ENCODE measurements around the gene SHROOM3. TPM values are rescaled to one million over a fixed set of nuclear protein-coding genes. Genes with fewer than 3 reads are reported as not detected.

The SHROOM3 gene
- total RNA-seq, 4 donors from 2014 or later = 20.3 to 50.9 (median 34.9) TPM

DNA sequence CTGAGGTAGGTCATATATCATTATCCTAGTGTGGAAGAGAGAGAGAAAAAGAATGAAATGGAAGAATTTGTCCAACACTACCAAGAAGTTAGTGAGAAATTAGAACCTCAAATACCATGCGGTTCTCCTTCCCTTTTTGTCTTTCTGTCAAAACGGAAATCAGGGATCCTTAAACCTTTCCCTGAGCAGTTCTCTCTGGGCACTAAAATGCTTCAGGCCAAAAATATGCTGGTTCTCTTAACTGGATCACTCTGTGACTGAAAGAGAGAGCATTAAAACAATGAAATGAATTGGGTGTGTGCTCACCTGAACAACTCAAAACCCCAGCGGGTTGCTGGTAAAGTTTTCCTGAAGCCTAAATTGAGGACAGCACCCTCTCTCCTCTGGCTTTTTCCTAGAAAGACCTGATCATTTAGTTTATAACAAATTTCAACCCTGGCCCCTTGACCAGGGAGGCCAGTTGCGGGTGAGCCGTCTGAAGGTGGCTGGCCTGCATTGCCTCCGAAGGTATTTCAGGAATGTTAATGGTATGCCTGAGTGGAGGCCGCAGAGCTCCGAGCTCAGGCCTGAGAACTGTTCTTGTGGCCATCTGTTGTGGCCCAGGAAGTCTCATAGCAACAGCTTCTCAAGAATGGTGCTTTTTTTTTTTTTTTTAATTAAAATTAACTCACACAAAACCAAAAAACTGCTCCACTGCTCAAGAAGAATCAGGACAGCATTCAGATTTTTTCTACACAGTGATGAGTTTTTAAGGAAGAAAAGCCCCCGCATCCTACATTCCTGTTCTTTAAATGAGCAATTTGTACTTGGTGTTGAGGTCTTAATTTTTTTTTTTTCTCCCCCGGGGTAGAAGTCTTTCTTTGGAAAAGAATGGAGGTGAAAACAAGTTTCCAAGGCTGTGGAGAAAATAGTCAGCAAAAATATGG lies 155.1 kb downstream of the SHROOM3 start:
- WGBS, 2 donors = 57 to 64% methylated on average over 10 of the region's 10 CpGs
- intact Hi-C loops (cut with DNase I) = no loop called here
- Histone ChIP-seq H3K27ac (peak overlapping the region in 3 of 4 donors; percentile 13 to 51 (median 47)), H3K27me3 (no peaks in the 10 kb centered on the region), H3K9me3 (no peaks in the 10 kb centered on the region), H3K4me3 (no peak overlapping the region), H3K36me3 (no peaks in the 10 kb centered on the region), H3K4me1 (peaks cover 0 to 28% (median 7%) of the 10 kb centered on the region in 3 donors)
- no peak for TF ChIP-seq POLR2A (IDR thresholded peaks at IDR 0.05)
- TF ChIP-seq, protein P1, sequence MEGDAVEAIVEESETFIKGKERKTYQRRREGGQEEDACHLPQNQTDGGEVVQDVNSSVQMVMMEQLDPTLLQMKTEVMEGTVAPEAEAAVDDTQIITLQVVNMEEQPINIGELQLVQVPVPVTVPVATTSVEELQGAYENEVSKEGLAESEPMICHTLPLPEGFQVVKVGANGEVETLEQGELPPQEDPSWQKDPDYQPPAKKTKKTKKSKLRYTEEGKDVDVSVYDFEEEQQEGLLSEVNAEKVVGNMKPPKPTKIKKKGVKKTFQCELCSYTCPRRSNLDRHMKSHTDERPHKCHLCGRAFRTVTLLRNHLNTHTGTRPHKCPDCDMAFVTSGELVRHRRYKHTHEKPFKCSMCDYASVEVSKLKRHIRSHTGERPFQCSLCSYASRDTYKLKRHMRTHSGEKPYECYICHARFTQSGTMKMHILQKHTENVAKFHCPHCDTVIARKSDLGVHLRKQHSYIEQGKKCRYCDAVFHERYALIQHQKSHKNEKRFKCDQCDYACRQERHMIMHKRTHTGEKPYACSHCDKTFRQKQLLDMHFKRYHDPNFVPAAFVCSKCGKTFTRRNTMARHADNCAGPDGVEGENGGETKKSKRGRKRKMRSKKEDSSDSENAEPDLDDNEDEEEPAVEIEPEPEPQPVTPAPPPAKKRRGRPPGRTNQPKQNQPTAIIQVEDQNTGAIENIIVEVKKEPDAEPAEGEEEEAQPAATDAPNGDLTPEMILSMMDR (IDR thresholded peaks at IDR 0.05) = no peak
- no peak for DNase-seq

DNA sequence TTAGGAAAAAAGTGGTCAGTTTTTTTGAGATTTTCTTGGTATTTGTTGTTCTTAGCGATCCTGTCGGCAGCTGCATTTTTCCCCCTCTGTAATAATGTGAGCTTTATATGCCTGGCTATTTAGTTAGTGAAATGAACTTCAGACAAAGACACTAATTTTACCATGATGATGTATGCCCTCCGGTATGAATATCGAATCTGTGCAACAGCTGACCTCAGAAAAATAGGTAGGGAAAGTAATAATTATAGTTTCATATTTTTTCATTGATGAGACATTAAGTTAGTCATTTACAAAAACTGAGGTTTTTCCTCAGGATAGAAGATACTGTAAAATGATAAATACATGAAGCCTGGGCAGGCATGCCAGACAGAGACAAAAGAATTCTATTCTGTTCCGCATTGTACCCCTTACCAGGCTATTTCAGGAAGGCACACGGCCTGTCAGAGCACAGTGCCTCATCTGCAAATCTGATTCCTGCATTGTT lies 155.8 kb downstream of the SHROOM3 start:
- no peaks in the 10 kb centered on the region for H3K27me3 ChIP-seq
- H3K4me1 ChIP-seq = peaks cover 0 to 22% (median 7%) of the 10 kb centered on the region in 3 donors
- peak overlapping the region in 1 of 4 donors; percentile 47 for H3K27ac ChIP-seq
- WGBS, 2 donors = 48 to 73% methylated on average over 6 of the region's 6 CpGs
- H3K9me3 ChIP-seq = no peaks in the 10 kb centered on the region
- H3K36me3 ChIP-seq = no peaks in the 10 kb centered on the region
- TF ChIP-seq, protein P1 (IDR thresholded peaks at IDR 0.05) = no peak
- TF ChIP-seq POLR2A (IDR thresholded peaks at IDR 0.05) = no peak
- H3K4me3 ChIP-seq = no peak overlapping the region
- intact Hi-C loops (cut with DNase I) = no loop called here
- no peak for DNase-seq

- Histone ChIP-seq H3K27me3 (no peaks in the 10 kb centered on the region), H3K4me1 (peaks cover 0 to 15% (median 7%) of the 10 kb centered on the region in 3 donors), H3K9me3 (no peaks in the 10 kb centered on the region), H3K4me3 (no peak overlapping the region), H3K36me3 (no peaks in the 10 kb centered on the region), H3K27ac (no peak overlapping the region)
- intact Hi-C loops (cut with DNase I) = no loop called here
- TF ChIP-seq POLR2A (IDR thresholded peaks at IDR 0.05) = no peak
- TF ChIP-seq, protein P1 (IDR thresholded peaks at IDR 0.05) = no peak
- 76 to 84% methylated on average over 2 to 3 of the region's 3 CpGs for WGBS, 2 donors
- no peak for DNase-seq
Observed at GRCh38 chr4:76591992-76592391, 157.0 kb downstream of the SHROOM3 start.

DNA sequence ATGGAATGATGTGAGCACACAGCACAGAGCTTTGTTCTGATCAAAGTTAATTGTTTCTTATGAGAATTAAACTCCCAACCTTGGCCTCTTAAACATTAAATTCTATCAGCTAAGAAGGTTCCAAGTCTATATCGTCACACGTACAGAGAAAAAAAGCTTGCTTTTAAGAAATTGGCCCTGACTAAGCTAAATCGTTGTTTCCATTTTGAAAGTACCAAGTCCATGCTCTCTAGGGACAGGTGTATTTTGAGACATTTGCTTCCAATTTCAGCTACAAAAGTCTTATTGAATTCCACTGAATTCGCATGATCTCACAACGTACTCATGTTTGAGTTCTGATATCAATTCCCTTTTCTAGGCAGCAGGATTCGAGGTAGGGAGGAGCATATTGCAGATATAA lies 157.4 kb downstream of the SHROOM3 start:
- Histone ChIP-seq H3K4me1 (peaks cover 0 to 15% (median 7%) of the 10 kb centered on the region in 3 donors), H3K4me3 (no peak overlapping the region), H3K36me3 (no peaks in the 10 kb centered on the region), H3K27ac (no peak overlapping the region), H3K9me3 (no peaks in the 10 kb centered on the region), H3K27me3 (no peaks in the 10 kb centered on the region)
- TF ChIP-seq POLR2A (IDR thresholded peaks at IDR 0.05) = no peak
- TF ChIP-seq, protein P1 (IDR thresholded peaks at IDR 0.05) = no peak
- DNase-seq = no peak
- 81 to 90% methylated on average over 6 of the region's 6 CpGs for WGBS, 2 donors
- intact Hi-C loops (cut with DNase I) = no loop called here

DNA sequence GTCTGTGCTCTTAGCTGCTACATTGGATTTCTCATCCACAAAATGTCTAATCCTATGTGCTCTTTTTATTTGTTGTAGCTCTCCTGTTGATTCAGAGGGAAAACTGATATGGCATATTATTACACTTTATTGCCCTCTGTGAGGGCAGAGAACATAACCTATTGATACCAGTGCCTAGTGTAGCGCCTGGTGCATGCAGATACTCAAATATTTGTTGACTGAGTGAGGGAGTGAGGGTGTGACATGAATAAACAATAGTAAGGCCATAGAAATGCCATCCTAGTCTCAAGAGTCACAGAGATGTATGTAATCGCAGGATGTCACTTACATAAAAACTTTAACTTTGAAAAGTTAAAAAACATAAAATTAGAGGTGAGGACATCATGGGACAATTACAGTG lies 159.1 kb downstream of the SHROOM3 start:
- Histone ChIP-seq H3K9me3 (no peaks in the 10 kb centered on the region), H3K36me3 (no peaks in the 10 kb centered on the region), H3K4me1 (peaks cover 0 to 15% (median 7%) of the 10 kb centered on the region in 3 donors), H3K4me3 (no peak overlapping the region), H3K27ac (no peak overlapping the region), H3K27me3 (no peaks in the 10 kb centered on the region)
- intact Hi-C loops (cut with DNase I) = no loop called here
- no peak for DNase-seq
- WGBS, 2 donors = 78 to 83% methylated on average over 2 of the region's 2 CpGs
- TF ChIP-seq, protein P1 (IDR thresholded peaks at IDR 0.05) = no peak
- TF ChIP-seq POLR2A (IDR thresholded peaks at IDR 0.05) = no peak
